Tibial nerve (tissue), 4 donors: ENCODE results near the gene CNPY1. TPM values are rescaled to one million over a fixed set of nuclear protein-coding genes. Genes with fewer than 3 reads are reported as not detected.
"Not testable (repeated sequence)": the region's sequence is repeated elsewhere in the genome, so short reads cannot be mapped to it uniquely, and the experiment has no call there.

Experiments used
- DNase-seq, 2 donors: peaks; one replicate each; pipeline ENCODE4 v3.0.0-alpha.2; 2019; ENCODE audit warnings: low spot score in 2 of 2
- H3K27ac ChIP-seq, 4 donors: fragments of 200-600 bp; sonication (generic) in 3 of 4; one replicate each; pipeline ENCODE4 v1.5.1; 2017 to 2019; ENCODE audit warnings: mild to moderate bottlenecking in 1 of 4
- H3K27me3 ChIP-seq, 2 donors: fragments of 200-600 bp; sonication (generic) in 1 of 2; one replicate each; pipeline versions ENCODE4 v1.5.1 to v1.6.0; 2017 to 2019
- H3K36me3 ChIP-seq, 3 donors: fragments of 200-600 bp; sonication (generic); one replicate each; pipeline ENCODE4 v1.5.1; 2018 to 2019
- H3K4me1 ChIP-seq, 4 donors: fragments of 200-600 bp; sonication (generic) in 3 of 4; one replicate each; pipeline ENCODE4 v1.5.1; 2017 to 2019
- H3K4me3 ChIP-seq, 4 donors: fragments of 200-600 bp; sonication (generic) in 3 of 4; one replicate each; pipeline ENCODE4 v1.5.1; 2017 to 2019; ENCODE audit warnings: mild to moderate bottlenecking in 1 of 4, moderate library complexity in 1 of 4
- H3K9me3 ChIP-seq, 4 donors: fragments of 200-600 bp; sonication (generic) in 3 of 4; one replicate each; pipeline ENCODE4 v1.5.1; 2017 to 2019
- EP300 ChIP-seq, 2 donors: sonication (generic); formaldehyde crosslinking; IDR thresholded peaks; one replicate each; pipeline ENCODE4 v1.6.1; 2017; ENCODE audit warnings: antibody characterized with exemption in 2 of 2, mild to moderate bottlenecking in 1 of 2
- POLR2A ChIP-seq, 2 donors: fragments of 450-650 bp; IDR thresholded peaks; one replicate each; pipeline ENCODE4 v1.6.1; 2017; ENCODE audit warnings: antibody characterized with exemption in 2 of 2, mild to moderate bottlenecking in 2 of 2, moderate library complexity in 2 of 2
- WGBS, 2 donors: methylation state at CpG; one replicate each; pipeline ENCODE4 v1.1.5; 2018; 5-methylcytosine and 5-hydroxymethylcytosine counted together
- total RNA-seq, 4 donors: library from RNA; depleted of rRNA; stranded (reverse); fragments of >200 nt; gene quantifications; one replicate each; pipeline ENCODE4 v1.1.0, GENCODE V29; 2016
- TF ChIP-seq, protein P1 (sequence below), 5 experiments: fragments of 200-600 bp in 3 of 5; fragments of 450-650 bp in 2 of 5; sonication (generic) in 3 of 5; IDR thresholded peaks; one replicate each; pipeline ENCODE4 v1.5.1; 2016 to 2019; ENCODE audit warnings: antibody characterized with exemption in 5 of 5, mild to moderate bottlenecking in 3 of 5, moderate library complexity in 2 of 5

CNPY1 gene
- total RNA-seq, 4 donors from 2014 or later, result 0.30 TPM; not detected in 3

DNA sequence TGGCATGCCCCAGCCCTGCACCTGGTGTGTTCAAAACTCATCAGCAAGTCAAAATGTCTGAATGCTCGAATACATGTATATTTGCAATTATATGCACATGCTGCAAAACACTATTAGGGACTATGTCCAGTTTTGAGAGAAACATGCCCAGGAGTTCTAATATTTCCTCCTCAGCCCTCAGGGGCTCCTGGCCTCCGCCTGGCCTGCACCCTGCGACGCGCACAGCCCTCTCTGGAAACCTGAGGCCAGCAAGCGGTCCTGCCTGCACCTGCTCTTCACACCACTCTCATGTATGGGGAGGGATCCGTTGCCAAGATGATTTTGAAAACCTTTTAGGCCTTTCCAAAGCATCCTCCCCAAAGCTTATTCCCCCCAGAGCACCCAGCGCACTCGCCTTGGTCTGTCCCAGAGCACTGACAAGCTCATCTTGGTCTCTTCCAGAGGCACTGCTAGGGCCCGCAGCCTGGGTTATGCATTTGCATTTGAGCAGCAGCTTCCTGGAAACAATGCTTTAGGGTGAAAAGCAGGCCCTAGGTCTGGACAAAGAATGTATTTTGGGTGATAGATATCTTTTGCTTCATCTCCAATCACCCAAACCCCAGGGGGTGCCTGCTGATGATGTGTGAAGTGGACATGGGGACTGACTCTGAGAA is 22.6 kb upstream of the CNPY1 start:
- H3K27ac ChIP-seq, result no peak overlapping the region
- no peaks in the 10 kb centered on the region for H3K9me3 ChIP-seq

GRCh38 chr7:155568333-155568660 is 21.9 kb upstream of the CNPY1 start:
- Histone ChIP-seq H3K4me3 (no peak overlapping the region), H3K36me3 (no peaks in the 10 kb centered on the region), H3K27ac (no peak overlapping the region), H3K4me1 (no peaks in the 10 kb centered on the region), H3K27me3 (peaks cover 0 to 5% of the 10 kb centered on the region in 2 donors), H3K9me3 (no peaks in the 10 kb centered on the region)
- WGBS, 2 donors, result 59% methylated on average over 5 of the region's 5 CpGs
- TF ChIP-seq, protein P1, sequence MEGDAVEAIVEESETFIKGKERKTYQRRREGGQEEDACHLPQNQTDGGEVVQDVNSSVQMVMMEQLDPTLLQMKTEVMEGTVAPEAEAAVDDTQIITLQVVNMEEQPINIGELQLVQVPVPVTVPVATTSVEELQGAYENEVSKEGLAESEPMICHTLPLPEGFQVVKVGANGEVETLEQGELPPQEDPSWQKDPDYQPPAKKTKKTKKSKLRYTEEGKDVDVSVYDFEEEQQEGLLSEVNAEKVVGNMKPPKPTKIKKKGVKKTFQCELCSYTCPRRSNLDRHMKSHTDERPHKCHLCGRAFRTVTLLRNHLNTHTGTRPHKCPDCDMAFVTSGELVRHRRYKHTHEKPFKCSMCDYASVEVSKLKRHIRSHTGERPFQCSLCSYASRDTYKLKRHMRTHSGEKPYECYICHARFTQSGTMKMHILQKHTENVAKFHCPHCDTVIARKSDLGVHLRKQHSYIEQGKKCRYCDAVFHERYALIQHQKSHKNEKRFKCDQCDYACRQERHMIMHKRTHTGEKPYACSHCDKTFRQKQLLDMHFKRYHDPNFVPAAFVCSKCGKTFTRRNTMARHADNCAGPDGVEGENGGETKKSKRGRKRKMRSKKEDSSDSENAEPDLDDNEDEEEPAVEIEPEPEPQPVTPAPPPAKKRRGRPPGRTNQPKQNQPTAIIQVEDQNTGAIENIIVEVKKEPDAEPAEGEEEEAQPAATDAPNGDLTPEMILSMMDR (IDR thresholded peaks at IDR 0.05), result no peak
- TF ChIP-seq EP300 (IDR thresholded peaks at IDR 0.05), result no peak
- no peak for TF ChIP-seq POLR2A (IDR thresholded peaks at IDR 0.05)
- no peak for DNase-seq

More for the DNA sequence above, 22.6 kb upstream of the CNPY1 start:
- Histone ChIP-seq H3K4me3 (no peak overlapping the region), H3K36me3 (no peaks in the 10 kb centered on the region), H3K27me3 (peaks cover 0 to 5% of the 10 kb centered on the region in 2 donors), H3K4me1 (no peaks in the 10 kb centered on the region)
- 86 to 88% methylated on average over 10 of the region's 10 CpGs for WGBS, 2 donors
- no peak for DNase-seq
- TF ChIP-seq EP300 (IDR thresholded peaks at IDR 0.05) (no peak), POLR2A (IDR thresholded peaks at IDR 0.05) (no peak)

GRCh38 chr7:155567646-155568332 is 21.4 kb upstream of the CNPY1 start:
- Histone ChIP-seq H3K9me3 (no peaks in the 10 kb centered on the region), H3K36me3 (no peaks in the 10 kb centered on the region), H3K4me3 (no peak overlapping the region), H3K27me3 (peaks cover 0 to 5% of the 10 kb centered on the region in 2 donors), H3K4me1 (no peaks in the 10 kb centered on the region), H3K27ac (no peak overlapping the region)
- no peak for DNase-seq
- 69 to 72% methylated on average over 18 of the region's 18 CpGs for WGBS, 2 donors
- no peak for TF ChIP-seq POLR2A (IDR thresholded peaks at IDR 0.05)
- TF ChIP-seq, protein P1 (IDR thresholded peaks at IDR 0.05), result no peak
- TF ChIP-seq EP300 (IDR thresholded peaks at IDR 0.05), result no peak

GRCh38 chr7:155566011-155566836 is 19.9 kb upstream of the CNPY1 start:
- WGBS, 2 donors, result 82 to 90% methylated on average over 27 to 31 of the region's 31 CpGs
- no peaks in the 10 kb centered on the region for H3K4me1 ChIP-seq

GRCh38 chr7:155565596-155565995 is 19.2 kb upstream of the CNPY1 start:
- DNase-seq, result no peak
- WGBS, 2 donors, result 86 to 90% methylated on average over 10 of the region's 10 CpGs
- H3K27me3 ChIP-seq, result no peaks in the 10 kb centered on the region

More at GRCh38 chr7:155566011-155566836, 19.9 kb upstream of the CNPY1 start:
- H3K27ac ChIP-seq, result no peak overlapping the region
- TF ChIP-seq EP300 (IDR thresholded peaks at IDR 0.05), result no peak
- TF ChIP-seq, protein P1 (IDR thresholded peaks at IDR 0.05), result no peak
- TF ChIP-seq POLR2A (IDR thresholded peaks at IDR 0.05), result no peak
- H3K4me3 ChIP-seq, result no peak overlapping the region
- DNase-seq, result no peak
- no peaks in the 10 kb centered on the region for H3K9me3 ChIP-seq
- H3K27me3 ChIP-seq, result no peaks in the 10 kb centered on the region
- H3K36me3 ChIP-seq, result no peaks in the 10 kb centered on the region

GRCh38 chr7:155562976-155563375 is 16.6 kb upstream of the CNPY1 start:
- H3K4me3 ChIP-seq, H3K27me3 ChIP-seq, H3K27ac ChIP-seq, H3K9me3 ChIP-seq, H3K36me3 ChIP-seq, H3K4me1 ChIP-seq, DNase-seq: not testable (repeated sequence)
- WGBS, 2 donors, result 89 to 92% methylated on average over 10 of the region's 10 CpGs

More at GRCh38 chr7:155565596-155565995, 19.2 kb upstream of the CNPY1 start:
- no peak overlapping the region for H3K27ac ChIP-seq
- no peak for TF ChIP-seq EP300 (IDR thresholded peaks at IDR 0.05)
- H3K9me3 ChIP-seq, result no peaks in the 10 kb centered on the region
- no peaks in the 10 kb centered on the region for H3K36me3 ChIP-seq
- no peak overlapping the region for H3K4me3 ChIP-seq
- H3K4me1 ChIP-seq, result no peaks in the 10 kb centered on the region
